GM13977 (cell line): ENCODE results near the gene NCOR2.

Experiments
- DNase-seq: peaks from one replicate; pipeline ENCODE4 v3.0.0; 2012; ENCODE audit warnings: low spot score
- in situ Hi-C: fragments of 300-500 bp; cut with MboI; formaldehyde crosslinking; loops from one replicate; pipeline ENCODE4 v1.12.0; 2022; ENCODE audit warnings: low sequenced_read_pairs, low pct_unique_long_range_greater_than_20kb, mixed read lengths, inconsistent platforms; ENCODE audit not compliant: unreplicated experiment
- TF ChIP-seq, protein P1 (sequence below): IDR thresholded peaks from 2 replicates; pipeline ENCODE4 v1.5.1; 2012; ENCODE audit warnings: mild to moderate bottlenecking, control low read depth; ENCODE audit not compliant: insufficient read depth; ENCODE audit errors: extremely low read depth, missing control alignments

Gene NCOR2

DNA sequence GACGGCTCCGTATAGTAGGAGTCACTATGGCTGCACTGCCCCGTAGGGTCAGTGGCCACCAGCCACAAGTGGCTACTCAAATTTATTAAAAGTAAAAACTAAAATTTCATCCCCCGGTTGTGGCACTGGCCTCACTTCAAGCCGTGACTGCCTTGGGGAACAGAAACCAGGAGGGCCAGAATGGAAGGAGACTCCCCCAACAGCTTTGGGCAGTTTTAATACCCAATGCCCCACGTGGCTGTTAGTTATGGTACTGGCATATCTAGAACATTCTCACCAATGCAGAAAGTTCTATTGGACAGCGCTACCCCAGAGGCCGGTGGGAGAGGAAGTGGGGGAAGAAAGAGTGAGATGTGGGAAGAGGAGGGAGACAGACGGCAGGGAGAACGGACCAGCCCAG lies 6.2 kb downstream of the NCOR2 start:
- TF ChIP-seq, protein P1, sequence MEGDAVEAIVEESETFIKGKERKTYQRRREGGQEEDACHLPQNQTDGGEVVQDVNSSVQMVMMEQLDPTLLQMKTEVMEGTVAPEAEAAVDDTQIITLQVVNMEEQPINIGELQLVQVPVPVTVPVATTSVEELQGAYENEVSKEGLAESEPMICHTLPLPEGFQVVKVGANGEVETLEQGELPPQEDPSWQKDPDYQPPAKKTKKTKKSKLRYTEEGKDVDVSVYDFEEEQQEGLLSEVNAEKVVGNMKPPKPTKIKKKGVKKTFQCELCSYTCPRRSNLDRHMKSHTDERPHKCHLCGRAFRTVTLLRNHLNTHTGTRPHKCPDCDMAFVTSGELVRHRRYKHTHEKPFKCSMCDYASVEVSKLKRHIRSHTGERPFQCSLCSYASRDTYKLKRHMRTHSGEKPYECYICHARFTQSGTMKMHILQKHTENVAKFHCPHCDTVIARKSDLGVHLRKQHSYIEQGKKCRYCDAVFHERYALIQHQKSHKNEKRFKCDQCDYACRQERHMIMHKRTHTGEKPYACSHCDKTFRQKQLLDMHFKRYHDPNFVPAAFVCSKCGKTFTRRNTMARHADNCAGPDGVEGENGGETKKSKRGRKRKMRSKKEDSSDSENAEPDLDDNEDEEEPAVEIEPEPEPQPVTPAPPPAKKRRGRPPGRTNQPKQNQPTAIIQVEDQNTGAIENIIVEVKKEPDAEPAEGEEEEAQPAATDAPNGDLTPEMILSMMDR: no peak
- in situ Hi-C loops: no loop called here
- DNase-seq: no peak

DNA sequence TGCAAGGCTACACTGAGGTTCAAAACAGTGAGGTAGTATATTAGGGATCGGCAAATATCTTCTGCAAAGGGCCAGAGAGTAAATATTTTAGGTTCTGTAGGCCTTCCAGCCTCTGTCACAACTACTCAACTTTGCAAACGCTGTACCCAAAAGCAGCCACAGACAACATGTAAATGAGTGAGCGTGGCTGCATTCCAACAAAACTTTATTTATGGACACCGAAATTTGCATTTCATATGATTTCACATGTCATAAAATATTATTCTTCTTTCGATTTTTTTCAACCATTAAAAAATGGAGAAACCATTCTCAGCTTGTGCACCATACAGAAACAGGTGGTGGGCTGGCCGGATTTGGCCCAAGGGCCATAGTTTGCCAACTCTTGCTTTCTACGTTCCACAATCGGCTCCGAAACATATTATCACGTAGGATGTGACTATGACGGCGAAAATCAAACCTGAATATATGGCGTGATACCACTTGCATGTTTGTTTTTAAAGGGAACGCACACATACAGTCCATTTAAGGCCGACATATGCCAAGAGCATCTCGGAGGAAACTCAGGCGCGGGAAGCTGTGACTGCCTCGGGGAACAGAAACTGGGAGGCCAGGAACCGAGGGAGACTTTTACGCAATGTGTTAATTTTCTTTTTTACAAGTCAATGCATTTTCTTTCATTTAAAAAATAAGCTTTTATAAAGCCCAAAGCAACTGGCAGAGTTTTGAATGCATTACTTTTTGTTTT lies 7.1 kb downstream of the NCOR2 start:
- no peak for DNase-seq
- in situ Hi-C loops: no loop called here
- TF ChIP-seq, protein P1: no peak

DNA sequence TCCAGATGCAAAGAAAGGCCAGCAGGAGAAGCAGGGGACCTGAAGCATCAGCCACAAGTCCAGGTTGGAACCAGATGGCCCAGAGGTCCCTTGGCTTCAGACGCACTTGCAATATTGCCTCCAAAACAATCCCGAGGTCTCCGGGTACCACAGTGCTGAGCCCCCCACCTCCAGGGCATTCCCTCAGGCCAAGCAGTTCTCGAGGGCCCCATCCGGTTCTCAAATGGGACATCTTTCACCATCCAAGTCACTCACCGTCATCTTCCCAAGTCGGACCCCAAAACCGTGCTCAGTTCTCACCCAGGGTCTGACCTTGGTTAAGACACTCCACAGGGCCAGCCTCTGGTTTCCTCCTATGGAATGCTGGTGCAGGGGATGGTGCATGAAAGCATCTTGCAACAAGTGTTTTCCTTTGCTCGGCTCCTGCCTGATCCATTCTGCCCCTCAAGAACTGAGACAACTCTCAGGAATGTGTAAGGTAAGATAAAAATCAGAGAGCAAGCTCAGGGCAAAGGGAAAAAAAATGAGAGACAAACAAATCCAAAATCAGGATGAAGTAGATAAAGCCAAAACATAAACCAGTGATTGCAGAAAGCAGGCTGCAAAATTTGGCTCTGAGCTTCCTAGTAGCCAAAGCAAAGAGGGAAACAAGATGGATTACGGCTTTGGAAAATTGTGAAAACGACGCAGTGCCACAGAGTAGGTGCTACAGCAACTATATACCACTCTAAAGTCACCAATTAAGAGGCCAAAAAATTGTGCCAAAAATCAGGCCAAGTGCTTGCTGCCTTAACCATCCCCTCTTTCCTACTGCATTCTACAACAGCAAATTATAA lies 8.0 kb downstream of the NCOR2 start:
- no peak for DNase-seq
- TF ChIP-seq, protein P1: no peak
- in situ Hi-C loops: no loop called here

DNA sequence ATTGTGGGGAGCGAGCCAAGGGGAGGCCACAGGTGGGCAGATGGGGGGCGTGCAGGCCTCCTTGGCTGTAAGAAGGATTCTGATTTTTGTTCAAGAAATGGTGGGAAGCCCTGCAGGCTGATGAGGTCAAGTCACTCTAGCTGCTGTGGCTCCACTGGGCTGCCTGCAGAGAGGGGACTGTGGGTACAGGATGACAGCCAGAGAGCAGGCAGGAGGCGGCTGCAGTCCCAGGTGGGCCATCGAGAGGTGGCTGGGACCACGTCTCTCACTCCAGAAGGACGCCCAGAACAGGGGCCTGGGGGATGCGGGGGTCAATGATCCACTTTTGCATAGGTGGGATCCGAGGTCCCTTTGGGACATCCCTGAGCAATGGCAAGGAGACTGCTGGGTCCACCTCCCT lies 9.1 kb downstream of the NCOR2 start:
- TF ChIP-seq, protein P1: no peak
- no peak for DNase-seq
- in situ Hi-C loops: no loop called here

DNA sequence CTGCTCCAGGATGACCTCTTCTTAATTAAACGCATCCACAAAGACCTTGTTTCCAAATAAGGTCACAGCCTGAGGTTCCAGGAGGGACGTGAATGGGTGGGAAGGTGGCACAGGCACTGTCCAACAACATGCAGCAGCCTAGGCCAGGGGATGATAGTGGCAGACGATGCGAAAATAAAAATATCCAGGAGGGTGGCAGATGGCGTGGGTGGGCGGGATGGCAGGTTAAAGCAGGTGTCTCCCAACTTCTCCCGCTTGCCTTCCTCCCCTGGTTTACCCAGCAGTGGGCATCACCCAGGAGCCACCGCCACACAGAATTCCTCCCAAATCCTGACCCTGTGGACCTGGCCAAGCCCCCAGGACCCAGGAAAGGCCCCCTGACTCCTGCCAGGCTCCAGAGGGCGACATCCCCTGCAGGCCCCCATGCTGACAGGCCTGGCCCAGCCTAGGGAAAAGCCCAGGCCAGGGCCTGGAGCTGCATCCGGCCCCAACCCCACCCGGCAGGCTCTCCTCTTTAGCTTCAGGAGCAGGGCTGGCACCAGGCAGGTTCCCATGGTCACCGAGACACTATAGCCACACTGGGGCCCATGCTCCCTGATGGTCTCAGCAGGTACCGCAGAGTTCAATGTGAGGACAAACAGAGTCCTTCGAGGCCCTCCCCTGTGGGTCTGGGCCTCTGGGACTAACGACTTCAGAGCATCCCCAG lies 9.7 kb downstream of the NCOR2 start:
- no peak for DNase-seq
- in situ Hi-C loops: no loop called here
- TF ChIP-seq, protein P1: no peak

DNA sequence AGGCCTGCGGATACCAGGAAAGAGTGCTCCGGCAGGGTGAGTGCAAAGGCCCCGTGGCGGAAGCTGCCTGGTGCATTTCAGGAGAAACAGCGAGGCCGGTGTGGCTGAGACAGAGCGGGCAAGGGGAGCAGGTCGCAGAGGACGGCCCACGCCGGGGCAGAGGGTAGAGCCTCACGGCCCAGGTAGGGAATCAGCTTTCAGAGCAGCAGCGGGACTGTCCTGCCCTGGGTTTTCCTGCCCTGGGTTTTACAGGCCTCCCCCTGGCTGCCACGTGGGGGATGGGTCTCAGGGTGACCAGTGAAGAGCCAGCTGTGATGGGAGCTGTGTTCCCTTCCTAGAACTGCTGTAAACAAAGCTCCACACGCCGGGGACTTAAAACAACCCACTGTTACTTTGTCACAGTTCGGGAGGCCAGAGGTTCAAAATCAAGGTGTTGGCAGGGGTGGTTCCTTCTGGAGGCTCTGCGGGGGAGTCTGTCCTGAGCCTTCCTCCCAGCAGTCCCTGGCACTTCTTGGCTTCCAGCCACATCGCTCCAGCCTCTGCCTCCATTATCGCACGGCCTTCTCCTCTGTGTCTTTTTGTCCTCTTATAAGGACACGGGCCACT lies 10.4 kb downstream of the NCOR2 start:
- in situ Hi-C loops: no loop called here
- TF ChIP-seq, protein P1: no peak
- DNase-seq: no peak
